CD4-positive, alpha-beta T cell treated with Interleukin-12 subunit alpha and Interleukin-12 subunit beta, for 1 hour (primary cell): ENCODE data around the gene SUPT4H1.

Experiments
- DNase-seq: peaks from one replicate; pipeline ENCODE4 v3.0.0-alpha.2; 2020

The SUPT4H1 gene

GRCh38 chr17:58302919-58303585 lies 48.9 kb downstream of the SUPT4H1 start:
- no peak for DNase-seq

- DNase-seq = no peak
Measured at GRCh38 chr17:58302171-58302918, 49.7 kb downstream of the SUPT4H1 start.

- no peak for DNase-seq
Measured at GRCh38 chr17:58301504-58302150, 50.4 kb downstream of the SUPT4H1 start.

- DNase-seq = no peak
Measured at GRCh38 chr17:58300336-58300735, 51.7 kb downstream of the SUPT4H1 start.
